ENCODE results near the gene ST6GALNAC1. TPM values are rescaled to one million over a fixed set of nuclear protein-coding genes. Genes with fewer than 3 reads are reported as not detected.

ST6GALNAC1 gene
- total RNA-seq, 6 experiments from 2014 or later = not detected

- no peak for DNase-seq
- Mint-ChIP-seq H3K27me3 (ENCODE audit: insufficient read depth) (peaks cover 2% of the 10 kb centered on the region), H3K27ac (no peak overlapping the region), H3K36me3 (ENCODE audit: low read depth) (peaks cover 15% of the 10 kb centered on the region), H3K9me3 (no peaks in the 10 kb centered on the region), H3K4me1 (ENCODE audit: low read depth) (peaks cover 24% of the 10 kb centered on the region), H3K4me3 (no peak overlapping the region)
- TF ChIP-seq CTCF (IDR thresholded peaks at IDR 0.05) = no peak
Observed at GRCh38 chr17:76683921-76684745, 40.6 kb upstream of the ST6GALNAC1 start.

- no peaks in the 10 kb centered on the region for H3K9me3 Mint-ChIP-seq
- DNase-seq = no peak
- H3K36me3 Mint-ChIP-seq (ENCODE audit: low read depth) = peaks cover 10% of the 10 kb centered on the region
- peaks cover 2% of the 10 kb centered on the region for H3K27me3 Mint-ChIP-seq (ENCODE audit: insufficient read depth)
- peaks cover 14% of the 10 kb centered on the region for H3K4me1 Mint-ChIP-seq (ENCODE audit: low read depth)
- no peak overlapping the region for H3K4me3 Mint-ChIP-seq
- peak; percentile 46; the same call in 1 of the 2 replicates for TF ChIP-seq CTCF (IDR thresholded peaks at IDR 0.05)
- H3K27ac Mint-ChIP-seq = no peak overlapping the region
Observed at GRCh38 chr17:76683011-76683755, 39.6 kb upstream of the ST6GALNAC1 start.

GRCh38 chr17:76682296-76682695 lies 38.7 kb upstream of the ST6GALNAC1 start:
- H3K36me3 Mint-ChIP-seq (ENCODE audit: low read depth) = peaks cover 5% of the 10 kb centered on the region; the same call in 1 of the 2 replicates
- peaks cover 2% of the 10 kb centered on the region for H3K27me3 Mint-ChIP-seq (ENCODE audit: insufficient read depth)
- H3K27ac Mint-ChIP-seq = no peak overlapping the region
- DNase-seq = no peak
- H3K9me3 Mint-ChIP-seq = no peaks in the 10 kb centered on the region
- peaks cover 7% of the 10 kb centered on the region; the same call in 1 of the 2 replicates for H3K4me1 Mint-ChIP-seq (ENCODE audit: low read depth)
- TF ChIP-seq CTCF (IDR thresholded peaks at IDR 0.05) = no peak
- H3K4me3 Mint-ChIP-seq = no peak overlapping the region

- Mint-ChIP-seq H3K27me3 (ENCODE audit: insufficient read depth) (peaks cover 2% of the 10 kb centered on the region), H3K36me3 (ENCODE audit: low read depth) (peaks cover 5% of the 10 kb centered on the region; the same call in 1 of the 2 replicates), H3K27ac (no peak overlapping the region; the same call in 1 of the 2 replicates), H3K9me3 (no peaks in the 10 kb centered on the region), H3K4me3 (no peak overlapping the region), H3K4me1 (ENCODE audit: low read depth) (peaks cover 5% of the 10 kb centered on the region; the same call in 1 of the 2 replicates)
- peak; percentile 55 for DNase-seq
- peak; percentile 87 for TF ChIP-seq CTCF (IDR thresholded peaks at IDR 0.05)
Observed at GRCh38 chr17:76681222-76682137, 37.9 kb upstream of the ST6GALNAC1 start.

GRCh38 chr17:76679239-76679638 lies 35.7 kb upstream of the ST6GALNAC1 start:
- Mint-ChIP-seq H3K27ac (no peak overlapping the region), H3K36me3 (ENCODE audit: low read depth) (peaks cover 17% of the 10 kb centered on the region), H3K4me1 (ENCODE audit: low read depth) (peaks cover 17% of the 10 kb centered on the region), H3K4me3 (no peak overlapping the region), H3K9me3 (no peaks in the 10 kb centered on the region), H3K27me3 (ENCODE audit: insufficient read depth) (peaks cover 6% of the 10 kb centered on the region)
- DNase-seq = no peak
- no peak for TF ChIP-seq CTCF (IDR thresholded peaks at IDR 0.05)

All from HFFc6 (cell line).